COR-L47 (cell line): ENCODE results near the gene ATP6V0A1.
"Not testable (repeated sequence)": the region's sequence is repeated elsewhere in the genome, so short reads cannot be mapped to it uniquely, and the experiment has no call there.

Experiments used
- DNase-seq: peaks from one replicate; lab custom pipeline; 2025; lab: John Stamatoyannopoulos, UW

ATP6V0A1 gene

DNA sequence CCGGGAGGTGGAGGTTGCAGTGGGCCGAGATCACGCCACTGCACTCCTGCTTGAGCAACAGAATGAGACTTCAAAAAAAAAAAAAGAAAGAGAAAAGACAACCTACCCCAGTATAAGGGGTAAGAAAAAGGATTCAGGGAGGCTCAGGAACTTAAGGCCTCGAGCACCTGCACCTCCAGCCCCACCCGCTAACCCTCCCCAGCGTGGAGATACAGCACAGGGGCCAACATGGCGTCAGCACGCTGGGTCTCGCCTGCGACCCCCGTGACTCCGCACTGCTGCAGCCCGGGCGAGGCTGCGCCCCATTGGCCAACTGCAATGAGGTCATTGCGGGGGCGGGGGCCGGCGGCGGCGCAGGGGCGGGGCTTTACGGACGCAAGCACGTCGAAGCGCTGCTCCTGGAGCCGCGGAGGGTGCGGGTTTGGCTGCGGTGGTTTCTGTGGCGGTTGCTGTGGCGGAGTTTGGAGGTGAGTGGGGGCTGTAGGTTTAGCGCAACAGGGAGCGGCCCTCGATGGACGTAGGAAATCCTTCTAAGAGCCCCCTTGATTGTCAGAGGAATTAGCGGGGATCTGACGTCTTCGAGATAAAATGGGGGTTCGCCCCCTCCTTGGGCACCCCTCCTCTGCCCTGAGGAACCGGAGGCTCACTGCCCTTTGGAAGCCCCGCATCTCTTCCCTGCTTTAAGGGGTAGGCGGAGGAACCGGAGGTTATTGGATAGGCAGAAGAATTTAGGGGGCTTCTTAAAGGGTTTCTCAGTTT is at the start of gene ATP6V0A1:
ATP6V0A1 (plus strand) TSS at position 382 of the 759 bp plus-strand sequence. CDS start 2,017 bp downstream, outside the sequence.
- DNase-seq = peak; percentile 93

DNA sequence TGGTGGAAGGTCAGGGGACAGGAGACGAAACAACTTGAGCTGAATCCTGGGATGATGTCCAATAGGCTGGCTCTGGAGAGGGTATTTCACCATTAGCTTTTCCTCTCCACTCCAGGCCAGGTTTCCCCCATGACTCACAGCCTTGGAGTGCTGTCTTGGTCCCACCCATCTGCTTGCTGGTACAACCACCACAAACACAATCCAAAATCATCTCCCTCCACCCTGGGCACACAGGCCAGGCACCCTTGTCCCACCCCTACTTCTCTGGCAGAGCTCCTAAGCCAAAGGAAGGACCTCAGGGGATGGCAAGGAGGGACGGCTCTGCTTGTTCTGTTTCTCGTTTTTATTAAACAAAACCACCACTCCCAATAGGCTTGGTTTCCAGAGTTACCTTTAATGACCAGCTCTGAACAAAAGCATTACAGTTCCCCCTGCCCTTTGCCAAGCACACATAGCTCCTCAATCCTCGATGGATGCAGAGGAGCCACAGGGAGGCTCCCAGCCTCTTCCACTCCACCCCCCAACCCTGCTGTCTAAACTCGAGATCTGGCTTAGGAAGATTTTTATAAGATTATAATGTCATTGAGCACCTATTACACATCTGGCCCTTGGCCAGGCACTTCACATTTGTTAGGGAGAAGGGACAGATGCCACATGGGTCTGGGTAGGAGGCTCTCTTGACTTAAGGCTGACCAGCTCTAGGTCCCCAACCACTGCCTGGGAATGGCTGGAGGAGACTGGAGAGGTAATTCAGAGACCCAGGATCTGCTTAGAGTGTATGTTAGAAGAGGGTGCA is 49.0 kb upstream of the ATP6V0A1 start:
- no peak for DNase-seq

- no peak for DNase-seq
Observed at GRCh38 chr17:42410319-42410685, 48.4 kb upstream of the ATP6V0A1 start.

DNA sequence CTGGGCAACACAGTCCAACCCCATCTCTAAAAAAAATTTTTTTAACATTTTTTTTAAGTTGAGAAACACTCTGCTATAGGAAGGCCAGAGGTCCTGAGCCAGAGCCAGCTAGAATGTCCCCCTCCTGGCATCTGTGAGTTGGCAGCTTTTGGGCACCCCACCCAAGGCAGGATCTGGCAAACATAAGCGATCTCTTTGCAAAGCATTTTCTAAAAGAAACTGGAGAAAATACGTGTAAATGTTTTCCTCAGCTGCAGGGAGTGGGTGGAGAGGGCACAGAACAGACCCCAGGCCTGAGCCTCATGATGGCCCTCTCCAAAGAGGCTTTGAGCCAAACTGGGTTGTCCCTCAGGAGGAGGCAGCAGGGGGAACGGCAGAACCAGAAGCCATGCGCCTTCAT is 47.3 kb upstream of the ATP6V0A1 start:
- no peak for DNase-seq

DNA sequence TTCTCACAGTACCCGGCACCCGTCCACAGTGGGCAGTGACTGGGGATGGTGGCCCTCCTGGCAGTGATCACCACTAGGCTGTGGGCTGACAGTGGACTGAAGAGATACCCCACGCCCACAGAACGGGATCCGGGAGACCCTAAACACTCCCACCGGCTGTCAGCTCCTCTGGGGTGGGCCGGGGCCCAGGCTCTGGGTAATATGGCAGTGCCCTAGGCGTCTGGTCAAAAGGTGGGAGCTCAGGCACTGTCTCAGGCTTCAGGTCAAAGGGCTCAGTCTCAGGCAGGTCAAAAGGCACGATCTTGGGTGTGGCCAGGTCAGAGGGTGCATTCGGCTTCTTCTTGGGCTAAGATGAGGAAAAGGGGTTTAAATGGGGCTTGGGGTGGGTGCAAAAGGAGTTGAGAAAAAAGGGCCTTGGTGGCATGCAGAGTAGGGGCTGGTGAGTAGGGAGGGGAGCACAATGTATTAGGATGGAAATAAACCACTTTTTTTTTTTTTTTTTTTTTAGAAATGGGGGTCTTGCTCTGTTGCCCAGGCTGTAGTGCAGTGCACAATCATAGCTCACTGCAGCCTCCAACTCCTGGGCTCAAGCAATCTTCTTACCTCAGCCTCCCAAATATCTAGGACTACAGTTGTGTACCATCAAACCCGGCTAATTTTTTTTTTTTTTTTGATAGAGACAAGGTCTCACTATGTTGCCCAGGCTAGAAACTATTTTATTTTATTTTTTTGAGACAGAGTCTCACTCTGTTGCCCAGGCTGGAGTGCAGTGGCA is 46.6 kb upstream of the ATP6V0A1 start:
- DNase-seq = no peak

GRCh38 chr17:42413464-42414040 is 45.1 kb upstream of the ATP6V0A1 start:
- DNase-seq = no peak

DNA sequence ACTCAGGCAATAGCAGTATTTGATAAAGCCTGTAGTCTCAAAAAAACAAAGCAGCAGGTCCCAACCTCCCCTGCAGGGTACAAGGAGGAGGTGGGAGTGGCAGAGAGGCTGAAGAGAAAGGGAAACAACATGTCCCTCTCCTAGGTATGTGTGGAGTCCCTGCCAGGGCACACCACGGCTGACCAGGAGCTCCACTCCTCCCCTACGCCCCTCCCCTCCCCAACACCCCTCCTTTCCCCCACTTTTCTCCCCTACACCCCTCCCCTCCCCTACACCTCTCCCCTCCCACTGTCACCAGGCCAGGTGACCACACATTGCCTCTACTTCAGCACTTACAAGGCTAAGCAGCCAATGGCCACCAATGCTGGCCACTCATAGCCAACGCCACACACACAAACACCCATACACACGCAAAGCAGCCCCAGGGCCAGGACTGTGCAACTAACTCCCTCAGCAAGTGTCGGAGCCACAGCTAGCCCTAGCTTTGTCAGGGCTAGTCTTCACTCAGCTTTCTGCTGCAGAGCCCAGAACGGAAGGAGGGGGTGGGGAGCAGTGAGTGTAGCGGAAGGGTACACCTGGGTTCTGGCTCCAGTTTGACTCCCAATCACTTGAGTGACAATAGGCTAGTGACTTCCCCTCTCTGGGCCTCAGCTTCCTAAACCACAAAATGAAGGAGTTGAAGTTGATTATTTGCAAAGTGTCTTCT is 43.8 kb upstream of the ATP6V0A1 start:
- DNase-seq = no peak

DNA sequence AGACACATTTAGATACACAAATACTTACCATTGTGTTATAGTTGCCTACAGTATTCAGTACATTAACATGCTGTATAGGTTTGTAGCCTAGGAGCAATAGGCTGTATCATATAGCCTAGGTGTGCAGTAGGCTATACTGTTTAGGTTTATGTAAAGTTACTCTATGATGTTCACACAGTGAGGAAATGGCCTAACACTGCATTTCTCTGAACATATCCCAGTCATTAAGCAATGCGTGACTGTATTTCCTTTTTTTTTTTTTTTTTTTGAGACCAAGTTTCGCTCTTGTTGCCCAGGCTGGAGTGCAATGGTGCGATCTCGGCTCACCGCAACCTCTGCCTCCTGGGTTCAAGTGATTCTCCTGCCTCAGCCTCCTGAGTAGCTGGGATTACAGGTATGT is 40.7 kb upstream of the ATP6V0A1 start:
- not testable (repeated sequence) for DNase-seq

DNA sequence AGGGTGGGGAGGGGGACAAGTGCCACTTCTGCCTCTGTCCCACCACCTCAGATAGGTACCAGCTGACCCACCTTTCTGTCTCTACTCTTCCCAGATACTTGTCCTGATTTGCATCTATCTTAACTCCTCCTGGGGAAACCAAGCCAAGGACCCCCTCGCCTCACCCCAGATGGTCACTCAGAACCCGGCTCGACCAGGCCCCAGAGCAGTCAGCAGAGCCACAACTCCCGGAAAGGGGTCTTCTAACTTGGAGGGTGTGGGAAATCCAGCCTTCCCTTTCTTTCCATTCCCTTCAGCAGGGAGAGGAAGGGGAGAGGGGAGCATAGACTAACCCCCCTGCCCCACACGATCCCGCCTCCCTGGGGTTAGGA is 37.6 kb upstream of the ATP6V0A1 start:
- no peak for DNase-seq

- DNase-seq = no peak
Observed at GRCh38 chr17:42421507-42422338, 37.0 kb upstream of the ATP6V0A1 start.

DNA sequence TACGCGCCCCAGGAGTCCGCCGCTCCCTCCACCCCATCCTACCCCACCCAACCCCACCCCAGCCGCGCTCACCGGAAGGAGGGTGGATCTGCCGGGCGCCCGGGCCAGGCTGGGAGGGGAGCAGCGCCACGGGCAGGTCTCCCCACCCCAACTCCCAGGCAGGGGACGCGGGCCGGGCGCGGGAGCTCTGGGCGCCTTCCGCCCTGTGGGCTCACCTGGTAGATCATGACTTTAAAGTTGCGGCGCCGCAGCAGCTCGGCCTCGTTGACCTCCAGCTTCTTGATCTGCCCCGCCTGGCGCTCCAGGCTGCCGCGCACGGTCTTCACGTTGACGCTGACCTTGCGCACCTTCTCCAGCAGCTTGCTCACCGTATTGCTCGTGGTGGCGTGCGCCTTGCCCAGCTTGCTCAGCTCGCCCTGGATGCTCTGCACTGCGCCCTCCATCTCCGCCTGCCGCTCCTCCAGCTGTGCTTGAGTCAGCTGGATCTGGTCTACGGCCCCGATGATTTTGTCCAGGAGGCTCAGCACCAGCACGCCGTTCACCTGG is 36.2 kb upstream of the ATP6V0A1 start:
- no peak for DNase-seq

- no peak for DNase-seq
Observed at GRCh38 chr17:42422958-42423712, 35.5 kb upstream of the ATP6V0A1 start, which contains the start of gene CAVIN1. CAVIN1 (minus strand) TSS chr17:42423256; CDS start chr17:42423097, 159 bp downstream.

DNA sequence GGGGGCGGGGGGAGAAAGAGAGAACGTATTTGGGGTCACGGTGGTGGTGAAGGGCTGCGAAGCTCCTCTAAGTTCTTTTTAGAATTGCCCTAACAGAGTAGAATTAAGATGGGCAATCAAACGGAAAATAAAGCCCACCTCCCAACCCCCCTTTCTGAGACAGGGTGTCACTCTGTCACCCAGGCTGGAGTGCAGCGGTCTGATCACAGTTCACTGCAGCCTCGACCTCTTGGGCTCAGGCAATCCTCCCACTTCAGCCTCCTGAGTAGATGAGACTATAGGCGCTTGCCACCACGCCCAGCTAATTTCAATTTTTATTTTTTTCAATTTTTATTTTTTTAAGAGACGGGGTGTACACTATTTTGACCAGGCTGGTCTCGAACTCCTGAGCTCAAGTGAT is 34.9 kb upstream of the ATP6V0A1 start:
- DNase-seq = no peak

GRCh38 chr17:42424991-42425610 is 33.6 kb upstream of the ATP6V0A1 start:
- no peak for DNase-seq

GRCh38 chr17:42428141-42428944 is 30.3 kb upstream of the ATP6V0A1 start:
- DNase-seq = no peak

DNA sequence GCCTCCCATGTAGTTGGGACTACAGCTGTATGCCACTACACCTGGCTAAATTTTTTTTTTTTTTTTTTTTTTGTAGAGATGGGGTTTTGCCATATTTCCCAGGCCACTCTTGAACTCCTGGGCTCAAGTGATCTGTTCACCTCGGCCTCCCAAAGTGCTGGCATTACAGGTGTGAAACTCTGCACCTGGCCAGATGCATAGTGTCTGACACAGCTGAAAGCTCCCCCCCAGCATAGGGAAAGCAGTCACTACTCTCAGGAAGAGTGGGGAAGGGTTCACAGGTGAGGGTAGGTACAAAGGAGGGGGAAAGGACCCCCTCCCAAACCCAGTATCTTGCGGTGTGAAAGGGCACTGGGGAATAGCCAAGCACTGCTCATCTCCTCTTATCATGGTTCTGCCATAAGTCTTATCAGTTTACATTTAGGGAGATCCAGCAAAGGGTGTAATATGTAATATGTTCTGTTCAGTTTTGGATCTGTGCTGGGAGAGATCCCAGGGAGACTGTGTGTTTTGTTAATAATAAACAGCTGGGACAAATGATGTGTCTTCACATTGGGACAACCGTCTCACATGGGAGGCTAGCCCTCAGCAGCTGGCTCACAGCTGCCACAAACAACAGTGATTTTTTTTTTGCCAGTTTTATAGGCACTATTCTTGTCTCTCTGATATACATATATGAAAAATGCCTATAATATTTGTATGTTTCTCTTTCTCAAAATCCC is 28.8 kb upstream of the ATP6V0A1 start:
- no peak for DNase-seq

DNA sequence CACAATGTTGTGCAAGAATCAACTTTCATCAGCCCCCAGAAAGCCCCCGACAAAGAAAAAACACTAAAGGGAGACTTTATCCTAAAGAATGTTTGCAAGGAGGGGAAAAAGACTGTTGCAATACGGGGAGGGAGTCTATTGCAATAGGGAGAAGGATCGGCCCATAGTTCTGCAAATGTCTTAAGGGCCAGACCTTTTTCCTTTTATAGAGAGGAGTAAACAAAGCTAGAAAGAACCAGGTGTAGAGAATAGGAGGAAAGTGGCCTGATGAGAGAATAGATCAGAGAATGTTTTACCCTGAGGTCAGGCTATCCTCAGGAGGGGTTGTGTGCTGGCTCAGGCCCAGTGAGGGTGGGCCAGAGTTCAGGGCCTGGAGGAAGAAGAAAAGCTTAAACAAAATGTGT is 26.9 kb upstream of the ATP6V0A1 start:
- no peak for DNase-seq

DNA sequence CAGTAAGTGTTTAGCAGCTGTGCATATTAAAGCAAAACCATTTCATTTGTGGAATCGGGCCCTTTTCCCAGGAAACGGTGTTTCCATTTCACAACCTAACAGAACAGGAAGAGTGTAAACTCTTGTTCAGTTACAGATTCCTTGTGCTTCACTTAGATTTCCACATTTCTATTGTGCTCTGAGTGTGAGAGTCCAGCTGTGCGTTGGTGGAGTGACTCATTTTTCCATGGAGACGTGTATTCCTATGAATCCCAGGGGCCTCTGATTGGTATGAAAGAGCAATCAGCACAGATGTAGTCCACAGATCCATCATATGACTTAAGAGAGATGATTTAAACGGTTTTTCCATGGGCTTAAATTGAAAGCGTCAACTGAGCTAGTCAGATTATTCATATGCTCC is 22.3 kb upstream of the ATP6V0A1 start:
- DNase-seq = no peak
